Lung (tissue), 12 donors: ENCODE measurements around the gene SLC6A20. TPM values are rescaled to one million over a fixed set of nuclear protein-coding genes. Genes with fewer than 3 reads are reported as not detected.

Source experiments
- ATAC-seq: fragments of 200-7000 bp; cut with Tn5 transposase; one replicate; pipeline ENCODE4 v1.9.1; 2020; ENCODE audit warnings: moderate number of reproducible peaks; ENCODE audit not compliant: insufficient read depth, low FRiP score
- DNase-seq, 3 donors: peaks; one replicate each; pipeline ENCODE4 v3.0.0-alpha.2; 2013 to 2017
- H3K27ac ChIP-seq, 2 donors: one replicate each; pipeline ENCODE4 v1.5.1; 2013; ENCODE audit warnings: mild to moderate bottlenecking in 2 of 2, moderate library complexity in 2 of 2, control low read depth in 1 of 2, inconsistent platforms in 1 of 2, low read depth in 1 of 2, low read length in 1 of 2
- H3K27me3 ChIP-seq, 3 donors: one replicate each; pipeline ENCODE4 v1.5.1; 2013; ENCODE audit warnings: low read length in 2 of 3; ENCODE audit not compliant: control insufficient read depth in 3 of 3, insufficient read depth in 3 of 3
- H3K36me3 ChIP-seq, 4 donors: one replicate each; pipeline ENCODE4 v1.5.1; 2013; ENCODE audit warnings: low read length in 4 of 4, mild to moderate bottlenecking in 1 of 4, moderate library complexity in 1 of 4; ENCODE audit not compliant: control insufficient read depth in 4 of 4, insufficient read depth in 4 of 4
- H3K4me1 ChIP-seq, 5 donors: one replicate each; pipeline ENCODE4 v1.5.1; 2013; ENCODE audit warnings: low read length in 5 of 5, mild to moderate bottlenecking in 2 of 5, moderate library complexity in 1 of 5; ENCODE audit not compliant: control insufficient read depth in 5 of 5, insufficient read depth in 5 of 5
- H3K4me3 ChIP-seq: one replicate; pipeline ENCODE4 v1.5.1; 2013; ENCODE audit warnings: mild to moderate bottlenecking, control low read depth, moderate library complexity
- H3K9ac ChIP-seq, 2 donors: one replicate each; pipeline ENCODE4 v1.5.1; 2013; ENCODE audit warnings: low read length in 2 of 2, control low read depth in 1 of 2; ENCODE audit not compliant: insufficient read depth in 1 of 2
- H3K9me3 ChIP-seq, 4 donors: one replicate each; pipeline ENCODE4 v1.5.1; 2013; ENCODE audit warnings: low read length in 3 of 4, mild to moderate bottlenecking in 1 of 4, moderate library complexity in 1 of 4; ENCODE audit not compliant: control insufficient read depth in 4 of 4, insufficient read depth in 3 of 4
- WGBS, 2 donors: extraction: QIAGEN DNeasy Blood & Tissue Kit; methylation state at CpG; one replicate each; pipeline ENCODE4 v1.1.7; 2013; 5-methylcytosine and 5-hydroxymethylcytosine counted together
- polyA plus RNA-seq, 2 donors: library from polyadenylated mRNA; stranded (reverse); fragments of 200-250 nt; gene quantifications; one replicate each; pipeline ENCODE4 v1.2.1, GENCODE V29; 2013
- total RNA-seq, 2 donors: library from RNA; depleted of rRNA in 1 of 2; stranded (reverse); fragments of >200 nt in 1 of 2; gene quantifications; one replicate each; pipeline ENCODE4 v1.2.1, GENCODE V29; 2014 to 2021
- TF ChIP-seq, protein P1 (sequence below): IDR thresholded peaks from 2 replicates; pipeline ENCODE4 v1.5.1; 2012; ENCODE audit warnings: mild to moderate bottlenecking; ENCODE audit errors: control extremely low read depth, extremely low read depth
- donor health status: control.
- donor health status: control.
- donor health status: Bipolar disorder and iron deficiency.
- donor health status: healthy.
- donor health status: DM: yes; HTN: yes; CAD: no.

Gene SLC6A20
- total and polyA plus RNA-seq, 4 donors = 0.28 to 10.2 (median 1.8) TPM

DNA sequence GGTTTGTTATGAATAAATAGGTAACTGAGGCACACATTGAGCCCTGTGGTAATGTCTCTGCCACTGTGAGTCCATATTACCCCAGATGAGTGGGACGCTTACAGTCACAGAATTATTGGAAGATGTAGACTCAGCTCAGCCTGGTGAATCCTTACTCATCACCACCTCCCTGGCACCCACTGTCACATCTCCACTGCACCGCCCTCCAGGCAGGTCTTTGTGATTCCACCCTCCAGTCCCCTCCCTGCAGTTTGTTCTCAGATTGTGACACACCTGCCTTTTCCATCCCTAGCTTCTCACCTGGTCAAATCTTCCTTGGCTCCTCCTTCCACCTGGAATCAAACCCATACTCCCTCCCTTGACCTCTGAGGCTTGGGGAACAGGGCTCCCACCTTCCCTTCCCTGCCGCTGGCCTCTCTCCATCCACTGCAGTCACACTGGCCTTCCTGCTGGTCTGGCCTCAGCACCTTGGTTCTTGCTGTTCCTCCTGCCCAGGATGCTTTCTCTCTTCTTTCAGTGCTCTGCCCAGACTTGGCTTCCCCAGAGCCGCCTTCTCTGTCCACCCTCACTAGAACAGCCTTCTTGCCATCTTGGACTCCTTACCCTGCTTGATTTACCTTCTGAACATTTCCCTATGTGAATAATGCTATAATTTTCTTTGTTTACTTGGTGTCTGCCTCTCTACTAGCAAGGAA is 9.4 kb downstream of the SLC6A20 start:
- TF ChIP-seq, protein P1, sequence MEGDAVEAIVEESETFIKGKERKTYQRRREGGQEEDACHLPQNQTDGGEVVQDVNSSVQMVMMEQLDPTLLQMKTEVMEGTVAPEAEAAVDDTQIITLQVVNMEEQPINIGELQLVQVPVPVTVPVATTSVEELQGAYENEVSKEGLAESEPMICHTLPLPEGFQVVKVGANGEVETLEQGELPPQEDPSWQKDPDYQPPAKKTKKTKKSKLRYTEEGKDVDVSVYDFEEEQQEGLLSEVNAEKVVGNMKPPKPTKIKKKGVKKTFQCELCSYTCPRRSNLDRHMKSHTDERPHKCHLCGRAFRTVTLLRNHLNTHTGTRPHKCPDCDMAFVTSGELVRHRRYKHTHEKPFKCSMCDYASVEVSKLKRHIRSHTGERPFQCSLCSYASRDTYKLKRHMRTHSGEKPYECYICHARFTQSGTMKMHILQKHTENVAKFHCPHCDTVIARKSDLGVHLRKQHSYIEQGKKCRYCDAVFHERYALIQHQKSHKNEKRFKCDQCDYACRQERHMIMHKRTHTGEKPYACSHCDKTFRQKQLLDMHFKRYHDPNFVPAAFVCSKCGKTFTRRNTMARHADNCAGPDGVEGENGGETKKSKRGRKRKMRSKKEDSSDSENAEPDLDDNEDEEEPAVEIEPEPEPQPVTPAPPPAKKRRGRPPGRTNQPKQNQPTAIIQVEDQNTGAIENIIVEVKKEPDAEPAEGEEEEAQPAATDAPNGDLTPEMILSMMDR = no peak
- no peaks in the 10 kb centered on the region for H3K36me3 ChIP-seq

DNA sequence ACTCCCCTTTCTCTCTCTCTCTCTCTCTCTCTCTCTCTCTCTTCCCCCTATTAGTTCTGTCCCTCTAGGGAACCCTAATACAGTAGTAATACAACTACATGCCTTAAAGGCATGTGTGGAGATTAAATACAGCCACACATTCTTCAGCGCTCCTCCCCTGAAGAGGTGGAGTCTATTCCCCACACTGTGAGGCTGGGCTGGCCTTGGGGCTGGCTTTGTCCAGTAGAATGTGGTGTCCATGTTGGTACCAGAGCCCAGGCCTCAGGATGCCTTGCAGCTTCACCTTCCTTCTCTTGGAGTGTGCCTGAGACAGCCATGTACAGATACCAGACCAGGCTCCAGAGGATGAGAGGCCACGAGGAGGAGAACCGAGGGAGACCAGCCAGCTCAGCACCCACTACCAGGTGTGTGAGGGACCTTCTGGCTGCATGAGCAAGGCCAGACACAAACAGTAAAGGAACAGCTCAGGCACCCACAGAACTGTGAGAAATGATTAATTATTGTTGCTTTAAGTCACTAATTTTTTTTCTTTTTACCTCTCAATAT is 10.7 kb downstream of the SLC6A20 start:
- TF ChIP-seq, protein P1 = no peak
- H3K4me1 ChIP-seq = no peaks in the 10 kb centered on the region
- H3K27me3 ChIP-seq = no peaks in the 10 kb centered on the region
- H3K4me3 ChIP-seq = no peak overlapping the region
- H3K9me3 ChIP-seq = peaks cover 0 to 5% (median 1%) of the 10 kb centered on the region in 4 donors
- ATAC-seq (no peak), DNase-seq (no peak)
- no peaks in the 10 kb centered on the region for H3K36me3 ChIP-seq
- H3K27ac ChIP-seq = no peak overlapping the region
- no peak overlapping the region for H3K9ac ChIP-seq
- WGBS, 2 donors = 86% methylated on average over 3 of the region's 3 CpGs

More for the DNA sequence above, 9.4 kb downstream of the SLC6A20 start:
- no peak for DNase-seq
- no peaks in the 10 kb centered on the region for H3K27me3 ChIP-seq
- H3K9me3 ChIP-seq = peaks cover 0 to 4% (median 1%) of the 10 kb centered on the region in 4 donors
- no peak overlapping the region for H3K27ac ChIP-seq
- H3K4me1 ChIP-seq = no peaks in the 10 kb centered on the region
- H3K4me3 ChIP-seq = no peak overlapping the region
- H3K9ac ChIP-seq = no peak overlapping the region
- WGBS, 2 donors = 69 to 94% methylated on average over 4 of the region's 4 CpGs
- ATAC-seq = no peak

DNA sequence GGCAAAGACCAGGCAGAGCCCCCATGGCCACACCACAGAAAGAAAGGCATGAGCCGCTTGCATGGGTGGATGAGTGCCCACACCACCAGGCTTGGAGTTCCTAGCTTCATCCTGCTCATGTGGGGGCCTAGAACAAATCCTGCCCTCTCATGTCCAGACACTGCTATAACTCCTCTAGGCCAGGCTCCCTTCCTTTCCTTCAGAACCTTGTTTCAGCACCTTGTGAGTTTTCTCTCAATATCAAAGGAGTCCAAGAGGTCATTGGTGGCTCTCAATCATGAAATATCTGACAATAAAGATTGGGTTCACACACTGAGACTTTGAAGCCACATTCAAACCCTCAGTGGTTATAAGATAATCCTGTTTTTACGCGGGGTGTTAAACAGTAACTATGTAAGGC is 12.7 kb downstream of the SLC6A20 start:
- no peaks in the 10 kb centered on the region for H3K36me3 ChIP-seq
- TF ChIP-seq, protein P1 = no peak
- H3K27me3 ChIP-seq = no peaks in the 10 kb centered on the region
- no peak for DNase-seq
- no peak overlapping the region for H3K27ac ChIP-seq
- H3K4me1 ChIP-seq = no peaks in the 10 kb centered on the region
- no peak overlapping the region for H3K4me3 ChIP-seq
- H3K9me3 ChIP-seq = peaks cover 0 to 3% (median 0%) of the 10 kb centered on the region in 4 donors
- ATAC-seq = no peak
- WGBS, 2 donors = 92 to 93% methylated on average over 3 of the region's 3 CpGs
- H3K9ac ChIP-seq = no peak overlapping the region
